ENCODE measurements around the gene PDZD4. TPM values are rescaled to one million over a fixed set of nuclear protein-coding genes. Genes with fewer than 3 reads are reported as not detected.
A peak's percentile ranks its signal among the peaks of the same experiment; 100 is the strongest.

Gene PDZD4
- total RNA-seq, 3 donors from 2014 or later (not counting 1 experiment from before 2014, with no cell fraction given): 101 to 177 (median 157) TPM

DNA sequence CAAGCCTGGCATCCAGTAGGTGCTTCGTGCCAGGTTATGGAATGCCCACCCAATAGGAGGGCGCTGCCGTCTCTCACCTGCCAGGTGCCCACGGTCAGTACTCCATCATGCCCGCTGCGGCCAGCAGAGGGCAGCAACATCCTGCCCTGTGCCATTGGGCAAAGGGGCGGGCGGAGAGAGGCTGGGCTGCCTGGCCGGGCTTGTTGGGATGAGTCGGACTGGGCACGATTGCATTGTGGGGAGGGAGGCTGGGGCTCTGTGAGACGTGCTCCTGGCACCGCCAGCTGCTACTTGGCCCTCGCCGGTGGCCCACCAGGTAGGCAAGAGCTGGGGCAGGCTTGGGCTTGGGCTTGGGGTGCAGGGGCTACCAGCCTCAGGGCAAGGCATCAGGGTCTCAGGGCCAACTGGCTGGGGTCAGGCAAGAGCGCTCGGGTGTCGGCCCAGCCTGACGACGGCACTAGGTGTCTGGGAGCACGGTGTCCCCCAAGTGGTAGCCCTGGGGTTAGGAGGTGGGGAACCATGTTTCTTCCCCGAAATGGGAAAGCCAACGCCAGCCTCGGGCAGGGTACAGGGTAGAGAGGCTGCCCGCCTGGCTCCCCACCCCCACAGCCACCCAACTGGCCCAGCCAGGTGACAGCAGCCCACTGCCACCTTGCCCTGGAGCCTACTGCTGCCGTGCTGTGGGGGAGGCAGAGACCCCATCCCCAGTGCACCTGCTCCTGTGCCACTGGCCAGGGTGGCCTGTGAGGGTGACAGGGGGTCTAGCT is 66.2 kb downstream of the PDZD4 start, which contains the start of gene PLXNB3:
PLXNB3 (plus strand) TSS at position 261 of the 767 bp plus-strand sequence. CDS start 1,287 bp downstream, outside the sequence.
- Histone ChIP-seq H3K36me3 (ENCODE audit: control insufficient read depth, insufficient read depth, low read length) (no peaks in the 10 kb centered on the region), H3K4me3 (ENCODE audit: low read length) (no peak within 1 kb of the TSS), H3K27ac (ENCODE audit: low read length) (no peak within 1 kb of the TSS), H3K4me1 (ENCODE audit: control insufficient read depth, insufficient read depth, low read length) (peaks cover 18% of the 10 kb centered on the region), H3K9me3 (ENCODE audit: control insufficient read depth, insufficient read depth, low read length) (no peaks in the 10 kb centered on the region), H3K27me3 (ENCODE audit: control insufficient read depth, insufficient read depth, low read length) (no peaks in the 10 kb centered on the region)
- H3K9me3 Mint-ChIP-seq: no peaks in the 10 kb centered on the region
- peaks cover 0 to 20% of the 10 kb centered on the region in 2 donors for H3K4me1 Mint-ChIP-seq
- TF ChIP-seq CTCF (IDR thresholded peaks at IDR 0.05): peak; percentile 64
- 31% methylated on average over 25 of the region's 26 CpGs for WGBS (ENCODE audit: insufficient coverage)
- ATAC-seq (peak; percentile 88 to 94 (median 93)), DNase-seq (peak; percentile 67 to 84)
- H3K27ac Mint-ChIP-seq: no peak within 1 kb of the TSS
- no peaks in the 10 kb centered on the region for H3K36me3 Mint-ChIP-seq
- intact Hi-C loops (cut with micrococcal nuclease): loop anchor here (1.0 to 5.0 kb wide), 2 partner anchors 189 to 203 kb away; no protein-coding TSS in a partner anchor
- no peak within 1 kb of the TSS for H3K4me3 Mint-ChIP-seq
- no peaks in the 10 kb centered on the region for H3K27me3 Mint-ChIP-seq (ENCODE audit: low read depth in 2 of 2)

DNA sequence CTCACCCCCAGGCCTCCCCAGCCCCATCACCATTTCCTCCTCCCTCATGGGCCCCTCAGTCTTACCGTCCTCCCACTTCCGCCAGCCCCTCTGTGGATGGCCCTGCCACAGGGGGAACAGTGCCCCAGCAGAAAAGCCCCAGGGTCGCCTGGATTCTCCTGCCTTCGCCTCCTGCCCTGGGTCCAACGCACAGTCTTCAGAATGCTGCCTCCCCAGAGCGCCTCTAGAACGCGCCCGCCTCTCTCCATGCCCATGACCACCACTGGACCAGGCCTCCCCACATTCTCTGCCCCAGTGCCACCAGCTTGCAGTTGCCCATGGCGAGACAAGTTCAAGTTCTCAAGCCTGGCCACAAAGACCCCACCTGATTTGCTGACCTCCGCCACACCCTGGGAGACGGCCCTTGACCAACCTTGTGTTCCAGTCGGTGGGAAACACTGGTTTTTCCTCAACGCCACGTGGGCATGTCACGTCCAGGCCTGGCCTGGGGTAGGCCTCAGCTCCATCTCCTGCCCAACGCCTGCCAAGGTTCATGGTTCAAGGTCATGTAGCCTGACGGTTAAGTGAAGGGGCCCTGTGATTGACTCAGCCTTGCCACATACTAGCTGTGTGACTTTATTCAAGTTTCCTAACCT is 66.9 kb downstream of the PDZD4 start:
- no peaks in the 10 kb centered on the region for H3K36me3 Mint-ChIP-seq
- H3K27ac Mint-ChIP-seq: no peak overlapping the region
- no peaks in the 10 kb centered on the region for H3K9me3 ChIP-seq (ENCODE audit: control insufficient read depth, insufficient read depth, low read length)
- DNase-seq (no peak), ATAC-seq (no peak)
- H3K4me3 Mint-ChIP-seq: no peak overlapping the region
- TF ChIP-seq CTCF (IDR thresholded peaks at IDR 0.05): no peak
- no peak overlapping the region for H3K27ac ChIP-seq (ENCODE audit: low read length)
- intact Hi-C loops (cut with micrococcal nuclease): loop anchor here (5.0 kb wide), 1 partner anchor 204 kb away; no protein-coding TSS in a partner anchor
- H3K4me3 ChIP-seq (ENCODE audit: low read length): no peak overlapping the region
- H3K27me3 ChIP-seq (ENCODE audit: control insufficient read depth, insufficient read depth, low read length): no peaks in the 10 kb centered on the region
- H3K9me3 Mint-ChIP-seq: no peaks in the 10 kb centered on the region
- peaks cover 0 to 20% of the 10 kb centered on the region in 2 donors for H3K4me1 Mint-ChIP-seq
- H3K27me3 Mint-ChIP-seq (ENCODE audit: low read depth in 2 of 2): no peaks in the 10 kb centered on the region
- WGBS (ENCODE audit: insufficient coverage): 84% methylated on average over 18 of the region's 18 CpGs
- H3K36me3 ChIP-seq (ENCODE audit: control insufficient read depth, insufficient read depth, low read length): no peaks in the 10 kb centered on the region
- H3K4me1 ChIP-seq (ENCODE audit: control insufficient read depth, insufficient read depth, low read length): peaks cover 18% of the 10 kb centered on the region

- ATAC-seq (no peak), DNase-seq (no peak)
- no peaks in the 10 kb centered on the region for H3K36me3 ChIP-seq (ENCODE audit: control insufficient read depth, insufficient read depth, low read length)
- H3K4me3 ChIP-seq (ENCODE audit: low read length): no peak overlapping the region
- peaks cover 12% of the 10 kb centered on the region for H3K4me1 ChIP-seq (ENCODE audit: control insufficient read depth, insufficient read depth, low read length)
- Mint-ChIP-seq H3K27ac (no peak overlapping the region), H3K4me3 (no peak overlapping the region), H3K9me3 (no peaks in the 10 kb centered on the region), H3K27me3 (ENCODE audit: low read depth in 2 of 2) (peaks cover 0 to 2% of the 10 kb centered on the region in 2 donors), H3K4me1 (peaks cover 0 to 16% of the 10 kb centered on the region in 2 donors), H3K36me3 (no peaks in the 10 kb centered on the region)
- no peaks in the 10 kb centered on the region for H3K27me3 ChIP-seq (ENCODE audit: control insufficient read depth, insufficient read depth, low read length)
- no peak overlapping the region for H3K27ac ChIP-seq (ENCODE audit: low read length)
- WGBS (ENCODE audit: insufficient coverage): 92% methylated on average over 12 of the region's 14 CpGs
- intact Hi-C loops (cut with micrococcal nuclease): loop anchor here (5.0 kb wide), 1 partner anchor 205 kb away; no protein-coding TSS in a partner anchor
- H3K9me3 ChIP-seq (ENCODE audit: control insufficient read depth, insufficient read depth, low read length): no peaks in the 10 kb centered on the region
- no peak for TF ChIP-seq CTCF (IDR thresholded peaks at IDR 0.05)
Observed at GRCh38 chrX:153762626-153763173, 67.6 kb downstream of the PDZD4 start.
